Cerebellar cortex (tissue), 1 donor: ENCODE data around the gene KLHL30.

Experiments used
- DNase-seq: peaks from one replicate; pipeline ENCODE4 v3.0.0-alpha.2; 2015; ENCODE audit warnings: low spot score

KLHL30 gene

GRCh38 chr2:238120463-238121298 lies 17.8 kb upstream of the KLHL30 start:
- DNase-seq = no peak

- no peak for DNase-seq
These were observed 16.8 kb upstream of the KLHL30 start for GRCh38 chr2:238121511-238122286.

- DNase-seq = no peak
These were observed 15.9 kb upstream of the KLHL30 start for GRCh38 chr2:238122287-238123217.

GRCh38 chr2:238123218-238123971 lies 15.1 kb upstream of the KLHL30 start:
- no peak for DNase-seq

- DNase-seq = no peak
These were observed 14.4 kb upstream of the KLHL30 start for GRCh38 chr2:238123991-238124470.

GRCh38 chr2:238124488-238125126 lies 13.9 kb upstream of the KLHL30 start:
- DNase-seq = no peak

GRCh38 chr2:238125127-238125885 lies 13.2 kb upstream of the KLHL30 start:
- no peak for DNase-seq

GRCh38 chr2:238126338-238126737 lies 12.1 kb upstream of the KLHL30 start:
- no peak for DNase-seq

- DNase-seq = no peak
These were observed 11.7 kb upstream of the KLHL30 start for GRCh38 chr2:238126775-238127164.

- DNase-seq = no peak
These were observed 11.1 kb upstream of the KLHL30 start for GRCh38 chr2:238127165-238128060.

- DNase-seq = no peak
These were observed 10.4 kb upstream of the KLHL30 start for GRCh38 chr2:238128061-238128440.

- DNase-seq = no peak
These were observed 9.9 kb upstream of the KLHL30 start for GRCh38 chr2:238128534-238129001.

- no peak for DNase-seq
These were observed 9.1 kb upstream of the KLHL30 start for GRCh38 chr2:238129166-238130010.

GRCh38 chr2:238130111-238130695 lies 8.3 kb upstream of the KLHL30 start:
- DNase-seq = no peak

- DNase-seq = no peak
These were observed 7.5 kb upstream of the KLHL30 start for GRCh38 chr2:238130696-238131628.

- no peak for DNase-seq
These were observed 6.6 kb upstream of the KLHL30 start for GRCh38 chr2:238131761-238132462.
